Fibroblast of upper back skin (primary cell): ENCODE results near the gene B3GNT2.
A peak's percentile ranks its signal among the peaks of the same experiment; 100 is the strongest.
"Not testable (repeated sequence)": the region's sequence is repeated elsewhere in the genome, so short reads cannot be mapped to it uniquely, and the experiment has no call there.

Source experiments
- DNase-seq: peaks from one replicate; pipeline ENCODE4 v3.0.0-alpha.2; 2013

B3GNT2 gene

GRCh38 chr2:62185475-62186155 lies 10.3 kb upstream of the B3GNT2 start:
- no peak for DNase-seq

GRCh38 chr2:62186156-62186905 lies 9.6 kb upstream of the B3GNT2 start:
- DNase-seq = no peak

- DNase-seq = no peak
These were observed 8.7 kb upstream of the B3GNT2 start for GRCh38 chr2:62187246-62187645.

- DNase-seq = no peak
These were observed 7.5 kb upstream of the B3GNT2 start for GRCh38 chr2:62188416-62188815.

GRCh38 chr2:62189196-62189595 lies 6.7 kb upstream of the B3GNT2 start:
- no peak for DNase-seq

GRCh38 chr2:62192811-62193210 lies 3.1 kb upstream of the B3GNT2 start:
- DNase-seq = no peak

- DNase-seq = no peak
These were observed 1.1 kb upstream of the B3GNT2 start for GRCh38 chr2:62194558-62195420.

- DNase-seq = no peak
These were observed 475 bp downstream of the B3GNT2 start for GRCh38 chr2:62196278-62196901.

- no peak for DNase-seq
These were observed 1.4 kb downstream of the B3GNT2 start for GRCh38 chr2:62197011-62197924.

GRCh38 chr2:62197925-62198633 lies 2.2 kb downstream of the B3GNT2 start:
- no peak for DNase-seq

- DNase-seq = not testable (repeated sequence)
These were observed 2.9 kb downstream of the B3GNT2 start for GRCh38 chr2:62198854-62199253.

GRCh38 chr2:62199392-62200125 lies 3.6 kb downstream of the B3GNT2 start:
- DNase-seq = peak; percentile 45

- no peak for DNase-seq
These were observed 4.5 kb downstream of the B3GNT2 start for GRCh38 chr2:62200291-62200841.

GRCh38 chr2:62200868-62201267 lies 5.0 kb downstream of the B3GNT2 start:
- no peak for DNase-seq

- no peak for DNase-seq
These were observed 5.4 kb downstream of the B3GNT2 start for GRCh38 chr2:62201307-62201706.

- DNase-seq = no peak
These were observed 6.3 kb downstream of the B3GNT2 start for GRCh38 chr2:62202019-62202722.

- no peak for DNase-seq
These were observed 6.8 kb downstream of the B3GNT2 start for GRCh38 chr2:62202729-62203128.

GRCh38 chr2:62203459-62203858 lies 7.5 kb downstream of the B3GNT2 start:
- DNase-seq = no peak

- no peak for DNase-seq
These were observed 9.1 kb downstream of the B3GNT2 start for GRCh38 chr2:62204998-62205496.
